Gastroesophageal sphincter (tissue), 3 donors: ENCODE results near the gene ZCCHC7.

Experiments
- EP300 ChIP-seq: sonication (generic); formaldehyde crosslinking; IDR thresholded peaks from one replicate; pipeline ENCODE4 v1.6.1; 2017; ENCODE audit warnings: antibody characterized with exemption, mild to moderate bottlenecking
- POLR2A ChIP-seq, 2 donors: fragments of 450-650 bp; IDR thresholded peaks; one replicate each; pipeline ENCODE4 v1.6.1; 2017; ENCODE audit warnings: antibody characterized with exemption in 2 of 2, mild to moderate bottlenecking in 2 of 2, moderate library complexity in 1 of 2
- TF ChIP-seq, protein P1 (sequence below), 4 experiments: fragments of 200-600 bp in 2 of 4; fragments of 450-650 bp in 2 of 4; sonication (generic) in 1 of 4; IDR thresholded peaks; one replicate each; pipeline ENCODE4 v1.5.1; 2017 to 2019; ENCODE audit warnings: antibody characterized with exemption in 4 of 4, mild to moderate bottlenecking in 2 of 4, moderate library complexity in 2 of 4

DNA sequence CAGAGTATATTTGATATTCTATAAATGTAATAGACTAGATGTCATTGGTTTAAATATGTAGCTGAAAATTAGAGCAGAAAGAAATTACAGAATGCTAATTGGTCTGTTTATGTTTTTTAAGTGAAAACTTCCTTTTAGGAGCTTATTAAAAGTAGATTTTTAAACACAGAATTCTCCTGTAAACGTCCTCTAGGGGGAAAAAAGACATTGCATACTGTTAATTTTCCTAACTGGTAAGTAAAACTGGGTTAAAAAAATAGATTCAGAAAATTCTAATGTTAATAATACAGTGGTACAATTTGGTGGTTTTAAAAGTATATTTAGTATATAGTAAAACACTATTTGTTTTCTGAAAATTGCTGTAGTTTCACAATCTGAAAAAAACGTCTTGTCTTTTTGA, 59.8 kb downstream of the ZCCHC7 start:
- no peak for TF ChIP-seq POLR2A (IDR thresholded peaks at IDR 0.05)
- TF ChIP-seq, protein P1, sequence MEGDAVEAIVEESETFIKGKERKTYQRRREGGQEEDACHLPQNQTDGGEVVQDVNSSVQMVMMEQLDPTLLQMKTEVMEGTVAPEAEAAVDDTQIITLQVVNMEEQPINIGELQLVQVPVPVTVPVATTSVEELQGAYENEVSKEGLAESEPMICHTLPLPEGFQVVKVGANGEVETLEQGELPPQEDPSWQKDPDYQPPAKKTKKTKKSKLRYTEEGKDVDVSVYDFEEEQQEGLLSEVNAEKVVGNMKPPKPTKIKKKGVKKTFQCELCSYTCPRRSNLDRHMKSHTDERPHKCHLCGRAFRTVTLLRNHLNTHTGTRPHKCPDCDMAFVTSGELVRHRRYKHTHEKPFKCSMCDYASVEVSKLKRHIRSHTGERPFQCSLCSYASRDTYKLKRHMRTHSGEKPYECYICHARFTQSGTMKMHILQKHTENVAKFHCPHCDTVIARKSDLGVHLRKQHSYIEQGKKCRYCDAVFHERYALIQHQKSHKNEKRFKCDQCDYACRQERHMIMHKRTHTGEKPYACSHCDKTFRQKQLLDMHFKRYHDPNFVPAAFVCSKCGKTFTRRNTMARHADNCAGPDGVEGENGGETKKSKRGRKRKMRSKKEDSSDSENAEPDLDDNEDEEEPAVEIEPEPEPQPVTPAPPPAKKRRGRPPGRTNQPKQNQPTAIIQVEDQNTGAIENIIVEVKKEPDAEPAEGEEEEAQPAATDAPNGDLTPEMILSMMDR (IDR thresholded peaks at IDR 0.05) = peak in 1 of 4 experiments; percentile 5
- TF ChIP-seq EP300 = no peak
